Epithelial cell of proximal tubule (primary cell): ENCODE measurements around the gene GAS2L1. TPM values are rescaled to one million over a fixed set of nuclear protein-coding genes. Genes with fewer than 3 reads are reported as not detected.
A peak's percentile ranks its signal among the peaks of the same experiment; 100 is the strongest.
"Not testable (repeated sequence)": the region's sequence is repeated elsewhere in the genome, so short reads cannot be mapped to it uniquely, and the experiment has no call there.

Experiments used
- DNase-seq: peaks from one replicate; pipeline ENCODE4 v3.0.0-alpha.2; 2011; ENCODE audit warnings: low read depth
- H3K4me3 ChIP-seq: 2 replicates; pipeline ENCODE4 v1.5.1; 2011; ENCODE audit warnings: low read depth, mild to moderate bottlenecking, low read length
- CTCF ChIP-seq: conservative IDR thresholded peaks from 2 replicates; pipeline ENCODE4 v1.5.1; 2012; ENCODE audit warnings: low read depth, mild to moderate bottlenecking, low read length
- total RNA-seq: library from RNA; depleted of rRNA; stranded (reverse); fragments of >200 nt; gene quantifications from 2 replicates; pipeline ENCODE4 v1.2.3, GENCODE V29; 2015

Gene GAS2L1
- total RNA-seq, 1 donor from 2014 or later: 31.4 TPM

- H3K4me3 ChIP-seq: no peak overlapping the region
- TF ChIP-seq CTCF: no peak
- no peak for DNase-seq
These were observed 35.7 kb downstream of the GAS2L1 start for GRCh38 chr22:29342177-29342576.

- H3K4me3 ChIP-seq: no peak overlapping the region
- no peak for DNase-seq
- no peak for TF ChIP-seq CTCF
These were observed 36.3 kb downstream of the GAS2L1 start for GRCh38 chr22:29342577-29343312.

- no peak overlapping the region for H3K4me3 ChIP-seq
- TF ChIP-seq CTCF: no peak
- DNase-seq: no peak
These were observed 36.9 kb downstream of the GAS2L1 start for GRCh38 chr22:29343313-29343805.

GRCh38 chr22:29344137-29344536 lies 37.7 kb downstream of the GAS2L1 start:
- H3K4me3 ChIP-seq: no peak overlapping the region
- TF ChIP-seq CTCF: no peak
- DNase-seq: peak; percentile 76

- H3K4me3 ChIP-seq, DNase-seq: not testable (repeated sequence)
These were observed 38.4 kb downstream of the GAS2L1 start for GRCh38 chr22:29344889-29345288.

GRCh38 chr22:29345932-29346331 lies 39.5 kb downstream of the GAS2L1 start:
- TF ChIP-seq CTCF: no peak
- DNase-seq: no peak
- H3K4me3 ChIP-seq: no peak overlapping the region

GRCh38 chr22:29346659-29347058 lies 40.2 kb downstream of the GAS2L1 start:
- DNase-seq: no peak
- no peak overlapping the region for H3K4me3 ChIP-seq
- no peak for TF ChIP-seq CTCF
